Fibroblast of the aortic adventitia (primary cell): ENCODE measurements around the gene LRRTM2. TPM values are rescaled to one million over a fixed set of nuclear protein-coding genes. Genes with fewer than 3 reads are reported as not detected.
"Not testable (repeated sequence)": the region's sequence is repeated elsewhere in the genome, so short reads cannot be mapped to it uniquely, and the experiment has no call there.

ENCODE experiments used
- DNase-seq: peaks from one replicate; pipeline ENCODE4 v3.0.0-alpha.2; 2010; ENCODE audit warnings: low read depth
- H3K4me3 ChIP-seq: 2 replicates; pipeline ENCODE4 v1.5.1; 2011; ENCODE audit warnings: low read depth, mild to moderate bottlenecking, control low read depth, low read length, moderate library complexity
- total RNA-seq: library from RNA; depleted of rRNA; stranded (reverse); fragments of >200 nt; gene quantifications from 2 replicates; pipeline ENCODE4 v1.2.3, GENCODE V29; 2012; ENCODE audit warnings: low replicate concordance
- TF ChIP-seq, protein P1 (sequence below): IDR thresholded peaks from 2 replicates; pipeline ENCODE4 v1.5.1; 2011; ENCODE audit warnings: mild to moderate bottlenecking, low read length, control low read depth, inconsistent platforms; ENCODE audit not compliant: insufficient read depth

Gene LRRTM2
- total RNA-seq, 1 donor: 3.6 TPM

DNA sequence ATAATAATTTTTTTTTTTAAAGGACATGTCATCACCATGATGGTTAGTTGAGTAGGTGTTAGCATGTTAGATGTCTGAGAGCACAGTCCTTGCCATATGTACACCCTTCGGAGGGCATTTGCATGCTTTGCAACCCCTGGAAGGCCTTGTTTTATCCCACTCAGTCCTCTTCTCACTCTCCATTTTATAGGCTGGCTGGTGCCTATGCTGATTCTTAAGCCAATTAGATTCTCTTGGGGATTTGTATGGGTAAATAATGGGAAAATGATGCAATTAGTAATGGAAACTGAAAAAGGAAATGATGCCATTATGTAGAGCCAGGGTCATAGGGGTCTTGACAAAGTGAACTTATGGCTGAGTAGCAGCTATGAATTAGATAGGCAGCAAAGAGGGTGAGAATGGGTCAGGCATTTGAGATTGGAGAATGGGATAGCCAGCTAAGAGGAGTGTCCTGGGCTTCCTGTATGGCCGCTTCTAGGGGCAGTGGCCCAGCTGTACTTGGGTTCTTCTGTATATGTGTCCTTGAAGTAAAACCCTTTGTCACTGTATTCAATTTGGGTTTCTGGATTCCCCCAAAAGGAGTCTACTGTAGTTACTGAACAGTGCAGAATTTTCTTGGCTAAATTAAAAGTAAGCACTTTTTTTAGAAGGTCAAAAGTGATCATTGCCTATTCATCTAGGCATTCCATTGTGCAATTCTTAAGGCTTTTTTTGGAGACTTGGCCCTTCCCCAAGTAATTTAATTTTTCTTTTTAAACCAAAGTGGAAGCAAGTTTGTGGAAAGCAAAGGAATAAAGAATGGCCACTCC lies 31.6 kb downstream of the LRRTM2 start:
- DNase-seq: peak; percentile 77
- no peak overlapping the region for H3K4me3 ChIP-seq
- TF ChIP-seq, protein P1, sequence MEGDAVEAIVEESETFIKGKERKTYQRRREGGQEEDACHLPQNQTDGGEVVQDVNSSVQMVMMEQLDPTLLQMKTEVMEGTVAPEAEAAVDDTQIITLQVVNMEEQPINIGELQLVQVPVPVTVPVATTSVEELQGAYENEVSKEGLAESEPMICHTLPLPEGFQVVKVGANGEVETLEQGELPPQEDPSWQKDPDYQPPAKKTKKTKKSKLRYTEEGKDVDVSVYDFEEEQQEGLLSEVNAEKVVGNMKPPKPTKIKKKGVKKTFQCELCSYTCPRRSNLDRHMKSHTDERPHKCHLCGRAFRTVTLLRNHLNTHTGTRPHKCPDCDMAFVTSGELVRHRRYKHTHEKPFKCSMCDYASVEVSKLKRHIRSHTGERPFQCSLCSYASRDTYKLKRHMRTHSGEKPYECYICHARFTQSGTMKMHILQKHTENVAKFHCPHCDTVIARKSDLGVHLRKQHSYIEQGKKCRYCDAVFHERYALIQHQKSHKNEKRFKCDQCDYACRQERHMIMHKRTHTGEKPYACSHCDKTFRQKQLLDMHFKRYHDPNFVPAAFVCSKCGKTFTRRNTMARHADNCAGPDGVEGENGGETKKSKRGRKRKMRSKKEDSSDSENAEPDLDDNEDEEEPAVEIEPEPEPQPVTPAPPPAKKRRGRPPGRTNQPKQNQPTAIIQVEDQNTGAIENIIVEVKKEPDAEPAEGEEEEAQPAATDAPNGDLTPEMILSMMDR: no peak

DNA sequence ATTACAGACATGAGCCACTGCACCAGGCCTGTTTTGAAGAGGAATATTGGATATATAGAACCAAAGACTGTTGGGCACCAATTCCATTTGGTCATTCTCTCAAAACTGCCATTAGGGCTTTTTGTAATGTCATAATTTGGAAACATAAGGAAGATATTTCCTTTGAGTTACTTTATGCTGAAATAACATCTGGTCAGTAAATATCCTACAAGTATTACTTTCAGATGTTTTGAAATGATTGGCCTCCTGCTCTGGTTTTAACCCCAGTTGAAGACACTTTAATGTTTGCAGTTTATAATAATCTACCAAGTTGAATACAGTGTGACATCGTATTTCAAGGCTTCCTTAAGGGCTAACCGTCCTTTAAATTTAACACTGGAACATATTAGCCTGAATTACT lies 33.6 kb downstream of the LRRTM2 start:
- no peak for DNase-seq
- TF ChIP-seq, protein P1: no peak

DNA sequence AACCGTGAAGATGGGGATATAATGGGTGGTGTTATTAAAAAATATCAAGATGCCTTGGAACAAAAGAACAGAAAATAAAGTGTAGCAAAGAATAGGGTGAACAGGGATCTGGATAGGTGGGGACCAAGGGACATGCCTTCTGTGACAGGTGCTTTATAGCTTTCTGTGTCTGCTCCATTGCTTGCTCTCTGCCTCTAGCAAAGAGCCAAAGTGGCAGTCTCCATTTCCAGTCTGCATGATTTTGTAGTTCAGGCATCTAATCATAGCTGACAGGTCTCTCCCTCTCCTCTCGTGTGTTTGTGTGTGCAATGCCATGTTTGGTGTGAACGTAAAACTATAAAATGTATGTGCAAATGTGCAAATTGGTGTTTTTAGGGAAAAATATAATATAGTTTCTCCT lies 35.0 kb downstream of the LRRTM2 start:
- H3K4me3 ChIP-seq: no peak overlapping the region

More for the DNA sequence above, 33.6 kb downstream of the LRRTM2 start:
- H3K4me3 ChIP-seq: no peak overlapping the region

DNA sequence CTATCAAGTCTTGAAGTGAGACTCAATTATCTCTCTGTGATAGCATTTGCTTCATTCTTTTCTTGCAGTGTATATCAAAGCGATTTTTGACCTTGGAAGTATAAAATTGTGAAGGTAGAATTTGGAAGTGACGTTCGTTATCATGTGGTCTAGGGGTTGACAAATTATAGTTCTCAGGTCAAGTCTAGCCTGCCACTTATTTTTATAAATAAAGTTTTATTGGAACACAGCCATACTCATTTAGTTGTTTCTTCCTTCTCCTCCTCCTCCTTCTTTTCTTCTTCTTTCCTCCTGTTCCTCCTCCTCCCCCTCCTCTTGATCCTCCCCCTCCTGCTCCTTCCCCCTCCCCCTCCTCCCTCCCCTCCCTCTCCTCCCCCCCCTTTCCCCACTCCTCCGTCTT lies 38.0 kb downstream of the LRRTM2 start:
- no peak overlapping the region for H3K4me3 ChIP-seq
- TF ChIP-seq, protein P1: no peak
- no peak for DNase-seq

More for the DNA sequence above, 35.0 kb downstream of the LRRTM2 start:
- TF ChIP-seq, protein P1: no peak
- no peak for DNase-seq

DNA sequence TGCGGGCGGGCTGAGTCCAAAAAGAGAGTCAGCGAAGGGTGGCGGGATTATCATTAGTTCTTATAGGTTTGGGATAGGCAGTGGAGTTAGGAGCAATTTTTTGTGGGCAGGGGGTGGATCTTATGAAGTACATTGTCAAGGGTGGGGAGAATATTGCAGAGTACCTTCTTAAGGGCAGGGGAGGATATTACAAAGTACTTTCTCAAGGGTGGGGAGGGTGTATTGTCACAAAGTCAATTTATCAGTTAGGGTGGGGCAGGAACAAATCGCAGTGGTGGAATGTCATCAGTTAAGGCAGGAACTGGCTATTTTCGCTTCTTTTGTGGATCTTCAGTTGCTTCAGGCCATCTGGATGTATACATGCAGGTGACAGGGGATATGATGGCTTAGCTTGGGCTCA lies 40.3 kb downstream of the LRRTM2 start:
- H3K4me3 ChIP-seq, DNase-seq: not testable (repeated sequence)

DNA sequence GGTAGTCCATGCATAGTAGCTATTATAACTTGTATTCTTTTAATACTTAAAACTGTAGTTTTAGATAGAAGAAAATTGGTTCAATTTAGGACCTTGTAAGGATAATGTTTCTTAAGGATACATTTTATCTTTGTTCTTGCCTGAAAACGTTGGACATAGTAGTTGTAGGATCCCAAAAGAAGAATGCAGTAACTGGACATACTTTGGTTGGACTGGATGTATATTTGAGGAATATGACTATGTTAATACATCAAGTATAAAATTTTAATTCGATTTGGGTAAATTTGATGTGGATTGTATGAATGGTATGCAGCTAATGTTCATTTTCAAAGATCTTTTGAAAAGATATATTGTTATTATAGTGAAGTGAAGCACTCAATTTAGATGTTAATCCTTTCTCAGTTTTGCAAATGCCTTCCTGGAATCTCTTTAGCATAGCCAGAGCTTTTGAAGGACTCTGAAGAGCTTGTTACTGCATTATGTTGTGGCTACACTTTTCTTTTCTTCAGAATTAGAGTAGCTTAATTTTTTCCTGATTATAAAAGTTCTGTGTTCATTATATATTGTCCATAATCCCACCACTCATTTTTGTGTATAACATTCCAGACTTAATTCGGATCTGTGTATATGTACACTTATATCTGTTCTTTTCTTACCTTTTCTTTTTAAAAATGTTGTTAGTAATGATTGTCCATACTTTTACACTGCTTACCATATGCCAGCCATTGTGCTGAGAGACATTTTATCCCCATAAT lies 41.2 kb downstream of the LRRTM2 start:
- DNase-seq: no peak
- TF ChIP-seq, protein P1: no peak
- H3K4me3 ChIP-seq: no peak overlapping the region

DNA sequence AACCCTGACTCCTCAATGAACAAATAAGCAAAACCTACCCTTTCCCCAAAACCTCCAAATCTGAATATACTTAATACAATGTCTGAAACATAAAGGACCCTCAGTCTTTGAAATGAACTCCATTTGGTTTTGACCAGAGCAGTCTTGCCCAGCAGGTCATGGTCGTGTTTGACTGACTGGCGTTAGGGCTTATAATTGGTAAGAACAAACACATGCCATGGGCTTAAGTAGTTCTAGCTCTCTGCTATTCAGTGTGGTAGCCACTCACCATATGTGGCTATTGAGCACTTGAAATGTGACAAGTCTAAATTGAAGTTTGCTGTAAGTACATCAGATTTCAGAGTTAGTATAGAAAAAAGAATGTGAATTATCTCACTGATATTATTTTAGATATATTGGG lies 42.1 kb downstream of the LRRTM2 start:
- DNase-seq: no peak
- TF ChIP-seq, protein P1: no peak
- no peak overlapping the region for H3K4me3 ChIP-seq
